ENCODE results near the gene CAVIN2. TPM values are rescaled to one million over a fixed set of nuclear protein-coding genes. Genes with fewer than 3 reads are reported as not detected.

CAVIN2 gene
- polyA plus RNA-seq, 3 donors = 0.07 to 3.1 (median 1.2) TPM

DNA sequence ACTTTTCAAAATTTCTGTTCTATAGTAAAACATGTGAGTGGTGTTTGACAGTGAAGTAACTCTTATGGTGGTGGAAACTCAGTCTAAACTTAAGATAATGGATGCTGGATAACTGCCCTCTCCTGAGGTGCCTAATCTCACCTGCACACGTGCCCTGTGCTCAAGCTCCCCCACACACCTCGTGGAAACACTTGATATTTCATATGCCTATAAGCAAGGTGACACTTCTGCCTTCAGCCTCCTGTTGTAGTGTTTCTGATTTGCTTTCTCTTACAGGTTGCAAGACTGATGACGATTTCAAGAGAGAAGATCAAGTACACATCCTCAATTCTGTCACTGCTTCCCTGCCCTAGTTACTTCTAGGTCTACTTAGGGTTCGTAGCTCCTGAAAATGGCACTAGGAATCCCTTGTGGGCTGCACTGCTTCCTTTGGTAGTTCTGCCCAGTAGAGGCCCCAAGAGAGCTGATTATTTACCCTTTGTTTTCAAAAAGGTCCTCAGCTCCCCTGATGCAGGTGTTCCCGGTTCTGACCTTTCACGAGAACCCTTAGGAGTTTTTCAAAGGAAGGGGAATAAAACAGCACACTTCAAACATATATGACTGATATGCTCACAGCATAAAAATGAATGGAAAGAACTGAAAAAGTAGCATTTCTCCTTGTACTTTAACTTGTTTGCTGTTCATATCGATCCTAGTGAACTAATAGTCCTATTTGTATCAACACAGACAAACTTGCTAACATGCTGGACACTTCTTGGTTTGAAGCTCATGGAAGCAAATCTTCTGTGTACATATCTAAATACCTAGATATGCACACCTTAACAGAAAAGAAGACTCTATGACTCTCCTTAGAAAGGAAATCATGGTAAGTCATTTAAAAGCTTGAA, 6.7 kb downstream of the CAVIN2 start:
- Histone ChIP-seq H3K4me3 (replicated peaks in 1 of 3; ENCODE audit: low read depth in 2 of 3, low read length in 3 of 3) (no peak overlapping the region), H4K20me1 (ENCODE audit: insufficient read depth, low read length) (no peaks in the 10 kb centered on the region), H3K9me3 (replicated peaks in 1 of 2; ENCODE audit: control insufficient read depth in 1 of 2, insufficient read depth in 1 of 2, low read length in 2 of 2) (no peaks in the 10 kb centered on the region), H3K27ac (ENCODE audit: low read depth in 1 of 2, low read length in 2 of 2) (no peak overlapping the region), H3K27me3 (ENCODE audit: control insufficient read depth in 2 of 2, insufficient read depth in 2 of 2, low read length in 2 of 2) (no peaks in the 10 kb centered on the region), H3K36me3 (replicated peaks in 1 of 2; ENCODE audit: control insufficient read depth in 1 of 2, insufficient read depth in 2 of 2, low read length in 2 of 2) (no peaks in the 10 kb centered on the region), H3K4me2 (replicated peaks; ENCODE audit: extremely low read depth, low read length, poor library complexity, severe bottlenecking) (no peak overlapping the region), H2AFZ (ENCODE audit: insufficient read depth, low read depth, low read length, poor library complexity, severe bottlenecking) (no peak overlapping the region), H3K9ac (ENCODE audit: insufficient read depth, low read length, poor library complexity, severe bottlenecking) (no peak overlapping the region), H3K4me1 (ENCODE audit: control insufficient read depth in 1 of 2, insufficient read depth in 2 of 2, low read length in 2 of 2) (peaks cover 3 to 6% of the 10 kb centered on the region in 2 donors), H3K79me2 (ENCODE audit: insufficient read depth, low read length) (no peaks in the 10 kb centered on the region)
- H3K4me1 Mint-ChIP-seq = peaks cover 11% of the 10 kb centered on the region
- DNase-seq = no peak
- 53% methylated on average over 2 of the region's 7 CpGs for WGBS (ENCODE audit: insufficient coverage)
- TF ChIP-seq, protein P1, sequence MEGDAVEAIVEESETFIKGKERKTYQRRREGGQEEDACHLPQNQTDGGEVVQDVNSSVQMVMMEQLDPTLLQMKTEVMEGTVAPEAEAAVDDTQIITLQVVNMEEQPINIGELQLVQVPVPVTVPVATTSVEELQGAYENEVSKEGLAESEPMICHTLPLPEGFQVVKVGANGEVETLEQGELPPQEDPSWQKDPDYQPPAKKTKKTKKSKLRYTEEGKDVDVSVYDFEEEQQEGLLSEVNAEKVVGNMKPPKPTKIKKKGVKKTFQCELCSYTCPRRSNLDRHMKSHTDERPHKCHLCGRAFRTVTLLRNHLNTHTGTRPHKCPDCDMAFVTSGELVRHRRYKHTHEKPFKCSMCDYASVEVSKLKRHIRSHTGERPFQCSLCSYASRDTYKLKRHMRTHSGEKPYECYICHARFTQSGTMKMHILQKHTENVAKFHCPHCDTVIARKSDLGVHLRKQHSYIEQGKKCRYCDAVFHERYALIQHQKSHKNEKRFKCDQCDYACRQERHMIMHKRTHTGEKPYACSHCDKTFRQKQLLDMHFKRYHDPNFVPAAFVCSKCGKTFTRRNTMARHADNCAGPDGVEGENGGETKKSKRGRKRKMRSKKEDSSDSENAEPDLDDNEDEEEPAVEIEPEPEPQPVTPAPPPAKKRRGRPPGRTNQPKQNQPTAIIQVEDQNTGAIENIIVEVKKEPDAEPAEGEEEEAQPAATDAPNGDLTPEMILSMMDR (IDR thresholded peaks at IDR 0.05) = no peak
- no peaks in the 10 kb centered on the region for H3K27me3 Mint-ChIP-seq (ENCODE audit: low read depth in 3 of 3)
- intact Hi-C loops (cut with micrococcal nuclease) = no loop called here
- no peak overlapping the region for H3K4me3 Mint-ChIP-seq
- peak overlapping the region in 1 of 7 donors; percentile 50 for H3K27ac Mint-ChIP-seq
- peaks cover 0 to 3% (median 0%) of the 10 kb centered on the region in 7 donors for H3K9me3 Mint-ChIP-seq
- H3K36me3 Mint-ChIP-seq = no peaks in the 10 kb centered on the region

DNA sequence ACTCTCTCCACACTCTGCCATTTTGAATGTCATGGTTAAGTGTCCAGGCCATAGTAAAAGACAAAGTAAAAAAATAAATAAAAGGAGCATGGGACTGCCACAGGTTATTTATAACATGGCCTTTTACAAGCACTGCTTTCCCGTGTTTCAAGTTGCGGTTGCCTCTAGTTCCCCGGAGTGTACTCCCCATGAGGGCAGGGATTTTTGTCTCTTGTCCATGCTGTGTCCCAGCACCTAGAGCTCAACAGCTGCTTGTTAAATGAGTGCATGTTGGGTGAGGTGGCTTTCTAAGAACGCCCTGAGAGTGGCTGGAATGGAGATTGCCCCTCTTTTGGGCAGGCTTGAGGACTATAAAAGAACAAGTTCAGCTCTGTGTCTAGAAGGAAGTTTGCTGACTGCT, 8.4 kb downstream of the CAVIN2 start:
- no peaks in the 10 kb centered on the region for H4K20me1 ChIP-seq (ENCODE audit: insufficient read depth, low read length)

More for the DNA sequence above, 8.4 kb downstream of the CAVIN2 start:
- 96% methylated on average over 4 of the region's 4 CpGs for WGBS (ENCODE audit: insufficient coverage)
- H3K27me3 Mint-ChIP-seq (ENCODE audit: low read depth in 3 of 3) = no peaks in the 10 kb centered on the region
- H3K36me3 Mint-ChIP-seq = no peaks in the 10 kb centered on the region
- Histone ChIP-seq H3K4me1 (ENCODE audit: control insufficient read depth in 1 of 2, insufficient read depth in 2 of 2, low read length in 2 of 2) (peaks cover 3 to 5% of the 10 kb centered on the region in 2 donors), H3K4me2 (replicated peaks; ENCODE audit: extremely low read depth, low read length, poor library complexity, severe bottlenecking) (no peak overlapping the region), H3K27ac (ENCODE audit: low read depth in 1 of 2, low read length in 2 of 2) (no peak overlapping the region), H2AFZ (ENCODE audit: insufficient read depth, low read depth, low read length, poor library complexity, severe bottlenecking) (no peak overlapping the region), H3K9me3 (replicated peaks in 1 of 2; ENCODE audit: control insufficient read depth in 1 of 2, insufficient read depth in 1 of 2, low read length in 2 of 2) (no peaks in the 10 kb centered on the region), H3K9ac (ENCODE audit: insufficient read depth, low read length, poor library complexity, severe bottlenecking) (no peak overlapping the region), H3K36me3 (replicated peaks in 1 of 2; ENCODE audit: control insufficient read depth in 1 of 2, insufficient read depth in 2 of 2, low read length in 2 of 2) (no peaks in the 10 kb centered on the region), H3K27me3 (ENCODE audit: control insufficient read depth in 2 of 2, insufficient read depth in 2 of 2, low read length in 2 of 2) (no peaks in the 10 kb centered on the region), H3K79me2 (ENCODE audit: insufficient read depth, low read length) (no peaks in the 10 kb centered on the region), H3K4me3 (replicated peaks in 1 of 3; ENCODE audit: low read depth in 2 of 3, low read length in 3 of 3) (no peak overlapping the region)
- TF ChIP-seq, protein P1 (IDR thresholded peaks at IDR 0.05) = no peak
- intact Hi-C loops (cut with micrococcal nuclease) = no loop called here
- H3K9me3 Mint-ChIP-seq = peaks cover 0 to 3% (median 0%) of the 10 kb centered on the region in 7 donors
- H3K27ac Mint-ChIP-seq = no peak overlapping the region
- H3K4me1 Mint-ChIP-seq = peaks cover 11% of the 10 kb centered on the region
- DNase-seq = no peak
- H3K4me3 Mint-ChIP-seq = no peak overlapping the region
